CD4-positive, alpha-beta T cell treated with Interleukin-6 at 100 ng/mL for 8 hours (primary cell): Measurements from ENCODE around the gene CLEC4G.
A peak's percentile ranks its signal among the peaks of the same experiment; 100 is the strongest.
"Not testable (repeated sequence)": the region's sequence is repeated elsewhere in the genome, so short reads cannot be mapped to it uniquely, and the experiment has no call there.

Source experiments
- DNase-seq: peaks from one replicate; pipeline ENCODE4 v3.0.0-alpha.2; 2020; ENCODE audit warnings: mixed read lengths, low spot score

CLEC4G gene, protein sequence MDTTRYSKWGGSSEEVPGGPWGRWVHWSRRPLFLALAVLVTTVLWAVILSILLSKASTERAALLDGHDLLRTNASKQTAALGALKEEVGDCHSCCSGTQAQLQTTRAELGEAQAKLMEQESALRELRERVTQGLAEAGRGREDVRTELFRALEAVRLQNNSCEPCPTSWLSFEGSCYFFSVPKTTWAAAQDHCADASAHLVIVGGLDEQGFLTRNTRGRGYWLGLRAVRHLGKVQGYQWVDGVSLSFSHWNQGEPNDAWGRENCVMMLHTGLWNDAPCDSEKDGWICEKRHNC

DNA sequence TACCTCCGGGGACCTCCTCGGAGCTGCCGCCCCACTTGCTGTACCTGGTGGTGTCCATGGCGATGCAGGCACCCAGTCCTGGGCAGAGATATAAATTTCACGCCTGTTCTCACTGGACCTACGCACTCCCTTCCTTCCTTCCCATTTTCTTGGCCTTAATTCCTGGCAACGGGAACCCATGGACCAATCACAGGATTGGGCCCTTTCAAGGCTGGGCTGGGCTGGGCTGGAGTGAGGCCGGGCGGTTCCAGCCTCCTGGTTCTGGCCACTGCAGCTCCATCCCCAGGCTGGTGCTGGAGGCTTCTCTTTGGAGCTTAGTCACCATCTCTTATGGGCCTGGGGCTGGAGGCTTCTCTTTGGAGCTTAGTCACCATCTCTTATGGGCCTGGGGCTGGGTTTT is at the start of gene CLEC4G:
Gene CLEC4G (minus strand): TSS at position 66 of the 400 bp plus-strand sequence. CDS start 8 bp downstream, at position 58.
- no peak for DNase-seq

DNA sequence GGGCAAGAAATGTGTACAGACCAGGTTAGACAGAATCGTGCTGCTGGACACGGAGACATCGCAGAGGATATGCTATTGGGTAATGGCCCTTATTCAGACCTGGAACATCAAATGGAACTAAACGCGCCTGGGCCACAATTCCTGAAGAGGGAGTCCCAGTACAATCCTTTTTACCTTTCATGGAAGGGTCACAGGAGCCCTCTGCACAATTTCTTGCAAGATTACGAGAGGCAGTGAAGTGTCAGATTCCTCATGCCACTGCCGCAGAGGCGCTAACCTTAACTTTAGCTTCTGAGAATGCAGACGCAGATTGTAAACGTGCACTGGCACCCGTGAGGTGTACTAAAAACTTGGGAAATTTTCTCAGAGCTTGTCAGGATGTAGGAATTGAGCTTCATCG is 49.2 kb upstream of the CLEC4G start:
- DNase-seq = no peak

DNA sequence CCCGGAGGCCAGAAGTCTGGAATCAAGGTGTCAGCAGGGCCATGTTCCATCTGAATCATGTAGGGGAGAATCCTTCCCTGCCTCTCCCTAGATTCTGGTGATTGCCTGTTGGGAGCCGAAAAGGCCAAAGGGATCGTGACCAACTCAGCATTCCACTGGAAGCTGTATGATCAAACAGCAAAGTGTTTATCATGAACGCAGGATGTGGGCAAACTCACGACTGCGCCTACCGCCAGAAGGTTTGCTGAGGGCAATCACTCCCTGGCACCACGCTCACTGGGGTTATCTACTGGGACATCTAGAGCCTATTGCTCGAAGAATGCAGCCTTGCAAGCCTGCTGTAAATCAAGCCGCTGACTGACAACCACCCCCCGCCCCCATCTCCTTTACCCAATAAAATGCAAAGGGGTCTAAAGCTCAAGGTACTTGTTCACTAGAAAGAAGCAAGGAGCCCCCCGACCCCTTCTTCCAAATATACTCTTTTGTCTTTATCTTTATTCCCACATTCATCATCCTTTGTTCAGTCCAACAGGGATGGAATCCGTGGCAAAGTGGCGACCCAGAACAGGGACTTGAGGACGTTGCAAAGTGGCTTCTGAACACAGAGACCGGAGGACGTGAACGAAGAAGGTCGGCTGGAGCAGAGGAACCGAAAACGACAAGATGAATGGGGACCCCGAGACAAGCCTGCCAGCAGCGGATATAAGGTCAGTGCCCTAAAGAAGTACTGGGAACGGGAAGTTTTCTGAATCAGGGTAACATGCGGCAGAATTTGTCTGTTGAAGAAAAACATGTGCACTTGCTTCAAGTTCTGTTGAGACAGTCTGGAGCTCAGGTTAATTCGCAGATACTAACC is 47.9 kb upstream of the CLEC4G start:
- no peak for DNase-seq

DNA sequence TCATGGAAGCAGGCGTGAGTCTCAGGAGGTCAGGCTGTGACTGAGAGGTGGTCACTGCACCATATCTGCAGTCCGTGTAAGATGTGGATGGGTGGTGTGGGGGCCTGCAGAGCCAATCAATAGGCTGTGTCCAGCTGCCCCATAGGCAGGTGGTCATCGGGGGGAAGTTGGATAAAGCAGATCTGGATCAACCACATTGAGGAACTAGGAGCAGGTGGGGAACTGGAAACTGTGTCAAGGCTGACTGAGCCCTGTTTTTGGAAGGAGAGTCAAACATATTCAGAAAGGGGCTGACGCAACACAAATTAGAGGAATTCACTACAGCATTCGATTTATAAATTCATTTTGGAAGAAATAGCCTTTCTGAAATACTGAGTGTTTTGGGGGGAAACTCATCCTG is 46.2 kb upstream of the CLEC4G start:
- no peak for DNase-seq

DNA sequence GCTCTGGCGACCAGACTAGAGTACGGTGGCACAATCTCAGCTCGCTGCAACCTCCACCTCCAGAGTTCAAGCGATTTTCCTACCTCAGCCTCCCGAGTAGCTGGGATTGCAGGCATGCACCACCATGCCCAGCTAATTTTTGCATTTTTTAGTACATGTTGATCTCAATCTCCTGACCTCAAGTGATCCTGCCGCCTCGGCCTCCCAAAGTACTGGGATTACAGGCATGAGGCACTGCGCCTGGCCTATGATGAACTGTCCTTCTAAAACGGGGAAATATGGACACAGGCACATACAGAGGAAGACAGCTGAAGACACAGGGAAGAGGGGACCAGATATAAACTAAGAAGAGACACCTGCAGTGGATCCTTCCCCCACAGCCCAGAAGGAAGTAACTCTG is 43.9 kb upstream of the CLEC4G start:
- DNase-seq = no peak

DNA sequence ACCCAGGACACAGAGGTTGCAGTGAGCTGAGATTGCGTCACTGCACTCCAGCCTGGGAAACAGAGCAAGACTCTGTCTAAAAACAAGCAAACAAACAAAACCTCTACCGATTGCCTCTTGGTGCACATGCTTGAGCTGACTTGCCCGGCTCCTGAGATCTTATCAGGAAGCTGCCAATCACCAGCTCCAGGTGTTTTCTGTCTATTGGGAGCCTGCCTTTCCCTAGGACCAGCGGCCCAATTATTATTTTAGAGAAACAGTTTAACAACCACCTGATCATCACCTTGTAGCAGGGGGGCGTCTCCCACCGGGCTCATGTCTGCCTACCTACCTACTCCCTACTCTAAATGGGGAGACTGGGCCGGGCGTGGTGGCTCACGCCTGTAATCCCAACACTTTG is 41.9 kb upstream of the CLEC4G start:
- no peak for DNase-seq

DNA sequence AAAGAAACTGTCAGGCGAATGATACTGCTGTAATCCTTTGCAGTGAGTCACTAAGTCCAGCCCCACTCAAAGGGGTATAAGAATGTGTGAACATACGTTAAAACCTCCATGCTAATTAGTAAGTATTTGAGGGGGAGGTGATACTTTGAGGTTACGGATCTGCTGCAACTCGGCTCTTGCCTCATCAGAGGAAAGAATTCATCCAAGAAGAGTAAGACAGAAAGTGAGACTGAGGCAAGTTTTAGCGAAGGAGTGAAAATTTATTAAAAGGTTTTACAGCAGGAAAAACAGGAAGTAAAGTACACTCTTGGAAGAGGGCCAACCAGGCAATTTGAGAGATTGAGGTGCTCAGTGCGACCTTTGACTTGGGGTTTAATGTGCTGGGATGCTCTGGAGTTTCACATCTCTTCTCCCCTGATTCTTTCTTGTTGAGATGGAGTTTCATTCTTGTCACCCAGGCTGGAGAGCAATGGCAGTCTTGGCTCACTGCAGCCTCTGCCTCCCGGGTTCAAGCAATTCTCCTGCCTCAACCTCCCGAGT is 40.9 kb upstream of the CLEC4G start:
- DNase-seq = peak; percentile 25

DNA sequence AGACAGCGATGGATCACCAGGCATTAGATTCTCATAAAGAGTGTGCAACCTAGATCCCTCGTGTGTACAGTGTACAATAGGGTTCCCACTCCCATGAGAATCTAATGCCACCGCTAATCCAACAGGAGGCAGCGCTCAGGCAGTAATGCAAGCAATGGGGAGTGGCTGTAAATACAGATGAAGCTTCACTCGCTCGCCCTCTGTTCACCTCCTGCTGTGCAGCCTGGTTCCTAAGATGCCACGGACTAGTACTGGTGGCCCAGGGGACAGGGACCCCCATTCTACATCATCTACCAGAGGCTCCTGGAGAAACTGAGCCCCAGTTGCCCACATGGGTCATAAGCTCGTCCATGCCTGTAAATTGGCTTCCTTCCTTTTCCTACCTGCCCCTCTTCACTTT is 39.2 kb upstream of the CLEC4G start:
- DNase-seq = no peak

DNA sequence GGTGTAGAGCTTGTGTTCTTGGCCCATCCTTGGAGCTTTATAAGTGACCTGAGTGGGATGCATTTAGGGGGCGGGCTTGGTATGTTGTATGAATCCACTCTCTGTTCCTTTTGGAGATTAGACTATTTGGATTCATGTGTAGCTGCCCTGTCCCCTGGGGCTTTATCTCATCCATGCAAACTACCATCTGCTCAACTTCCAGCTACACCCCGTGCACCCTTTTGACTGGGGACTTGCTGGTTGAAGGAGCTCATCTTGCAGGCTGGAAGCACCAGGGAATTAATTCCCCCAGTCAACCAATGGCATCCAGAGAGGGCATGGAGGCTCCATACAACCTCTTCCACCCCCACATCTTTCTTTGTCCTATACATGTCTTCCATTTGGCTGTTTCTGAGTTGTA is 37.3 kb upstream of the CLEC4G start:
- DNase-seq = no peak

DNA sequence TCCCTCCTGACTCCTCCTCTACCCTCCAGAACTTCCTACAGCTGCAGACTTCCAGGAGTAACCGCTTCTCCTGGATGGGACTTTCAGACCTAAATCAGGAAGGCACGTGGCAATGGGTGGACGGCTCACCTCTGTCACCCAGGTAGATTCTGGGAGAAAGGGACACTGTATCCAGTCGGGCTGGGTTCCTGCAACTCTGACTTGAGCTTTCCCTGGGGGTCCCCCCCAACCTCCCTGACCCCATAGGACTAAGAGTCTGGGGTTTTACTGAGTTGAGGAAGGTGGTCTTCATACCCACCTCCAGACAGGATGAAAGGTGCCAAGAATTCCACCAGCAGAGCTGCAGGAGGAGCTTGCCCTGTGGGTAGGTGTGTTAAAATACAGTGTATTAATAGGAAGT is 35.6 kb upstream of the CLEC4G start:
- DNase-seq = no peak

DNA sequence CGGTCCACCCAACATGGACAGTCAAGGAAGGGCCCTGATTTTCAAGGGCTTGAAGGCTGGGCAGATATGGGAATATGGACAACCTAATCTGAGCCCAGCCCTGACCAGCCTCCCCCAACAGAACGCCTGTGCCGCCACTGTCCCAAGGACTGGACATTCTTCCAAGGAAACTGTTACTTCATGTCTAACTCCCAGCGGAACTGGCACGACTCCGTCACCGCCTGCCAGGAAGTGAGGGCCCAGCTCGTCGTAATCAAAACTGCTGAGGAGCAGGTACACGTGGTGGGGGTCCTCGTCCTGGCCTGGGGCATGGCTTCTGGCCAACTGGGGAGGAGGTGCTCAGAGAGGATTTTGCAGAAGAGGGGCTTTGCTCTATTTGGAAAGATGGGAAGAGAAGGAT is 34.6 kb upstream of the CLEC4G start:
- DNase-seq = no peak

DNA sequence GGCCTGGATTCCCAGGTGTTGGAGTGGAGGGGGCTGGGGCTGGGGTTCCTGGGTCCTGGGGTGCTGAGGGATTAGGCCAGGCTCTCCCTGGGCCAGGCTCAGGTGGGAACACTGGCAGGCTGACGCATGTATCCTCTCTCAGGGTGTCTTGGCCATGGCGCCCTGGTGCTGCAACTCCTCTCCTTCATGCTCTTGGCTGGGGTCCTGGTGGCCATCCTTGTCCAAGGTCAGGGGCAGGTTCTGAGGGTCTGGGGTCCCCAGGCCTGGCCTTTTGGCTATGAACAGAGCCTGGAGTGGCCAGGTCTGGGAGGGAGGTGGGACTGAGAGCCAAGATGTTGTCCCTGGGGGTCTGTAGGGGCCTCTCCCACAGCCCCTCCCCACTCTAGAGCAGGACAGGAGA is 33.1 kb upstream of the CLEC4G start:
- not testable (repeated sequence) for DNase-seq

DNA sequence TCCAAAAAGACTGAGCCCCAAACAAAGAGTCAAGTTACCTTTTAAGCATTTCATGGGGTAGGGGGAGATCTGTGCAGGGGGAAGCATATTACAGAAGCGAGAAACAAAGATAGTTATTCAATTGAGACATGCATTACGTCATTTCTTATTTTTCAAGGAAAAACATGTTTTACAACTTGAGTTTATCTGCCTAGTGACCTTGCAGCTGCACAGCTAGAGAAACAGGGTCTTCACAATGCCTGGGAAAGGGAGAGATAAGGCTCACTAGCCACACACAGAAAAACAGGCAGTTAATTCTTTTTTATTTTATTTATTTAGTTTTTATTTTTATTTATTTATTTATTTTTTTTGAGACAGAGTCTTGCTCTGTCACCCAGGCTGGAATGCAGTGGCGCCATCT is 32.2 kb upstream of the CLEC4G start:
- DNase-seq = not testable (repeated sequence)

DNA sequence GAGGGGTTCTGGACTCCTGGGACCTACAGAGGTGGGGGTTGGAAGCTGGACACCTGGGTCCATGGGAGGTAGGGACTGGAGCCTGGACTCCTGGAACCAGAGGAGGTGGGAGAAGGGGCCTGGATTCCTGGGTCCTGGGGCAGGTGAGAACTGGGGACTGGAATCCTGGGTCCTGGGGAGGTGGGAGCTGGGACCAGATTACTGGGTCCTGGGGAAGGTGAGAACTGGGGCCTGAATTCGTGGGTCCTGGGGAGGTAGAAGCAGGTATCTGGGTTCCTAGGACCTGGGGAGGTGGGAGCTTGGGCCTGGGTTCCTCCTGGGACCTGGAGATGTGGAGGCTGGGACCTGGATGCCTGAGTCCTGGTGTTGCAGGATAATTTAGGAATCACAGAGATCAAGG is 31.8 kb upstream of the CLEC4G start:
- no peak for DNase-seq

DNA sequence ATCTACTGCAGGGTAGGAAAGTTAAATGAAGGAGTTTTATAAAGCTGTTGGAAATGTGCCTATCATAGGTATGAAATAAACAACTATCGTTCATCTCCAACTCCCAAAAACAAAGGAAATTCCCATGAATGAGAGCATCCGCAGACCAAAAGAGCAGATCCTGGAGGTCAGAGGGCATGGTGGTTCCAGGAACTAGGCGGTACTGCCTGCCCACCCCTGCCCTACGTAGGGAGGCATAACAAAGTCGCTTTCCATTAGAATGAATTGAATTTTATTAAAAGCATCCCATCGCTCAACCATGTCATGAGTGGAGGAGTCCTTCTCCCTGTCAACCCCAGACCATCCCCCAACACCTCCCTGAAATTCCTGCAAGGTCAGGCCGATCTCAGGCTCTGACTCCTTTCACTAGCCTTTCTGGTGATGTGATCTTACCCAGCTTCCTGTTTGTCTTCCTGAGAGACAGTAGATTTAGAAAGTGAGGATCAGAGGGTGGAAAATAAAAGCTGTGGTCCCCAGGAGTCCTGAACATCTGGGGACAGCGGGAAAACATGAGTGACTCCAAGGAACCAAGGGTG is 30.9 kb upstream of the CLEC4G start, which contains the start of gene CLEC4M:
Gene CLEC4M (plus strand): TSS at position 525 of the 575 bp plus-strand sequence. CDS start 24 bp downstream, at position 549.
- no peak for DNase-seq

DNA sequence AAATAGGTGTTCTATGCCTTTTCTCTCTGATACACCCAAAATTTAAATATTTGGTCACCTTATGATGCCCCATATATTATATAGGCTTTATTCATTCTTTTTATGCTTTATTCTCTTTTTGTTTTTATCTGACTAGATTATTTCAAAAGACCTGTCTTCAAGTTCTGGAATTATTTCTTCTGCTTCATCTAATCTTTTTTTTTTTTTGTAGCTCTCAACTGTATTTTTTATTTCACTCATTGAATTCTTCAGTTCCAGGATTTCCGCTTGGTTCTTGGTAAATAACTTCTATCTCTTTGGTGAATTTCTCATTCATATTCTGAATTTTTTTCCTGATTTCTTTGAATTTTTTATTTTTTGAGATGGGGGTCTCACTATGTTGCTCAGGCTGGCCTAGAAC is 27.2 kb upstream of the CLEC4G start:
- DNase-seq = no peak

DNA sequence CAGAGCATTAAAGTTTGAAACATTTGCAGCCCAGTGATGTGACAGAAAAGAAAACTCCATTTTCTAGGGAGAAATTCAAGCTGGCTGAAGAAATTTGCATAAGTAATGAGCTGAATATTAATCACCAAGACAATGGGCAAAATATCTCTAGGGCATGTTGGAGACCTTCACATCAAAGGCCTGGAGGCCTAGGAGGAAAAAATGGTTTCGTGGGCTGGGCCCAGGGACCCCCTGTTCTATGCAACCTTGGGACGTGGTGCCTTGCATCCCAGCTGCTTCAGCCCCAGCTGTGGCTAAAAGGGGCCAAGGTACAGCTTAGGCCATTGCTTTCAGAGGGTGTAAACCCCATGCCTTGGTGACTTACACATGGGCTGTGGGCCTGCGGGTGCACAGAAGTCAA is 25.4 kb upstream of the CLEC4G start:
- no peak for DNase-seq

DNA sequence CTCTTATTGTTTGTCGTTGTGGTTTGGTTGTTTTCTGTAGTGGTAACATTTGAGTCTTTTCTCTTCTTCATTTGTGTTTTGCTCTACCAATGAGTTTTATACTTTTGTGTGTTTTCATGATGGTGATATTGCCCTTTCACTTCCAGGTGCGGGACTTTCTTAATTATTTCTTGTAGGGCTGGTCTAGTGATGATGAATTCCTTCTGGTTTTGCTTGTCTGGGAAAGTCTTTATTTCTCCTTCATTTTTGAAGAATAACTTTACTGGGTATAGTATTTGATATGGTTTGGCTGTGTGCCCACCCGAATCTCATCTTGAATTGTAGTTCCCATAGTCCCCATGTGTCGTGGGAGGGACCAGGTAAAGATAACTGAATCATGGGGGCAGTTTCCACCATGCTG is 24.3 kb upstream of the CLEC4G start:
- DNase-seq = no peak

DNA sequence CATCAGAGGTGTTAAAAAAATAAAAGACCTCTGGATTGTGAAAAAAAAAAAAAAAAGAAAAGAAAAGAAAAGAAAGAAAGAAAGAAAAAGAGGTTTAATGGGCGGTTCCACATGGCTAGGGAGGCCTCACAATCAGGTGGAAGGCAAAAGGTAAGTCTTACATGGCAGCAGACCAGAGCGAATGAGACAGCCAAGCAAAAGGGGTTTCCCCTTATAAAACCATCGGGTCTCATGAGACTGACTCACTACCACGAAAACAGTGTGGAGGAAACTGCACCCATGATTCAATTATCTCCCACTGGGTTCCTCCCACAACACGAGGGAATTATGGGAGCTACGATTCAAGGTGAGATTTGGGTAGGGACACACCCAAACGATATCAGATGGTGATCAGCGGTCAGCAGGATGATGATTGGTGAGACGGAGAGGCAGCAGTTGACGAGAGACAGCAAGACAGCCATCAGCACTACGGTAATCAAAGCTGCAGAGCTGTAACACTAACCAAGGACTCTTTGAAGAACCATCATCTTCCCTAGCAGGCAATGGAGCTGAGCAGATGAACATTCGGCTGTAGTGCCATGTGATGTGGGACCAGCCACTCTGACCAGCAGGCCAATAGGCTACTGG is 19.4 kb upstream of the CLEC4G start:
- peak; percentile 35 for DNase-seq

DNA sequence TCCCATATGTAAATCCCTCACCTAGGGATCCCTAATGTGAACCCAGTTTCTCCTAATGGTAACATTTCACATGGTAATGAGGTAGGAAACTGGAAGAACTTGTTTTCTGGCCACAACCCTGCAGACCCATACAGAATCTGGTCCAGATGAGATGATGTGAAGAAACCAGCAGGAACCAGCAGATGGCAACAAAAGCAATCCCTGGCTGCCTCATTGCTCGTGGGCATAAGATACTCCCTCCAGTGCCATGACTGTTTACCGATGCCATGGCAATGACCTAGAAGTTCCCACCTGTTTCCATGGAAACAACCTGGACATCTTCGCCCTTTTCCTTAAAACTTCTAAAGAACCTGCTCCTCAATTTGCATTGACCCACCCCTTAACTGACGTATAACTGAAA is 16.8 kb upstream of the CLEC4G start:
- DNase-seq = no peak

DNA sequence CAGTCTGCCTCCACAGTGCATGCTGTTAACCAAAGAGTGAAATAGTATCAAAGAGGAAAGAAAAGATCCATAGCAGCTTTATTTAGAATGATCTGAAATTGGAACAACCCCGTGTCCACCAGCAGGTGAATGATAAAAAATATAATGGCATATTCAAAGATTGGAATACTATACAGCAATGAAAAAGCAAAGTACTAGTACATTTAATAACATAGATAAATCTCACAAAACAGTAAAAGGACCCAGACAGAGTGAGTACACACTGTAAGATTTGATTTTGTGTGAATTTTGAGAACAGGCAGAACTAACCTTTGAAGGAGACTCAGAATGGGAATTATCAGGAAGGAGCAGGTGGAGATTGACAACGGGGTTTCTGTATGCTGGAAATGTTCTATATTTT is 16.3 kb upstream of the CLEC4G start:
- DNase-seq = no peak
